HG03159 (cell line): Measurements from ENCODE around the gene PTH2.
"Not testable (repeated sequence)": the region's sequence is repeated elsewhere in the genome, so short reads cannot be mapped to it uniquely, and the experiment has no call there.

ENCODE experiments used
- ATAC-seq: cut with Tn5 transposase; IDR thresholded peaks from one replicate; pipeline ENCODE4 v1.9.1; 2021; ENCODE audit warnings: mild to moderate bottlenecking, moderate library complexity; ENCODE audit not compliant: unreplicated experiment

PTH2 gene

DNA sequence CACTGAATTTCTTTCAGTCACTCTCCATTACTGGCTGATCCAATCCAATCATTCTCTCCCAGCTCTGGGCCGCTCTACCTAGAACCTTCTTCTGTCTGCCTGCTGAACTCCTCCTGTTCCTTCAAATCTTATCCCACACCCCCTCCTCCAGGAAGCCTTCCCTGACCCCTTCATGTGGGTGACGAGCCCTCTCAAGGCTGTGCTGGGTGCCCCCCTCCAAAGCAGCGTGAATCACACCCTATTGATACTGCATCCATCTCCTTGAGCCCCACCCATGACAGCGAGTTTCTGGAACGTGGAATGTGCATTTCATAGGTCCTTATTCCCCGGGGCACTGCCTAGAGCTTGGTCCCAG is 25.2 kb upstream of the PTH2 start:
- no peak for ATAC-seq

DNA sequence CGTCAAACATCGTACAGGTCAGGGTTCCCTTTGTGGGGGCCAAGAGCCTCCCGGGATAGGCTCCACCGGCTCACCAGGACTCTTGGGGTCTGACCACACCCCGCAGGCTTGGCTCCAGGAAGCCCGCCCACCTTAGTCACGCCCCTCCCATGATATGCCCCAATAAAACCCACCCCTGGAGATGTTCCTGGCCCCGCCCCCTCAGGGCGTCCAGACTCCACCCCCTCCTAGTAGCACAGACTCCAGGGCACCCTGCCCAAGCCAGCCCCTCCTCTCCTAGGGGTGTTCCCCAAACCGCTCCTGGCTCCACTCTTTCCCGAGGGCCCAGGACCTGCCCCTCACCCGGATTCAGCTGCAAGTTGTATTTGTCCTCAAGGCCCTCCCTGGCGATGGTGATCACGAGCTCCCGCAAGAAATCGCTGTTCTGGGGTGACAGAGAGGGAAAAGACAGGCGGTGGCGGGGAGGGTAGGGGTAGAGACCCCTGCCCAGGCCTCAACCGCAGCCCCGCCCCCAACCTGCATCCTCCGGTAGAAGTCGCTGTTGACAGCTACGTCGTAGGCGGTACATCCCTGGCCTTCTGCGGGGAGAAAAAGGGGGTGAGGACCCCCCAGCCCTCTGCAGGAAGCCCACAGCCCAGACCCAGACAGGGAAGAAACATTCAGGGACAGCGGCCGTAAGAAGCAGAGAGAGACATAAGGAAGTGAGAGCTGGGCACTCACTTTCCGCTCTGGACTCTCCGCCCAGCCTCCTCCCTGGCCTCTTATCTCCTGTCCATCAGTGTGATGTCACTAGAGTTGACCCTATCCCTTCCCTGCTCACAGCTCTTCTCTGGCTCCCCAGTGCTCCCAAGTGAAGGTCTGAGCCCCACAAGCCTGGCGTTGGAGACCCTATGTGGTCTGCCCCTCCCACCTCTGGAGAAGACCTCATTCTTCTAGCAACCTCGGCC is 24.5 kb upstream of the PTH2 start:
- no peak for ATAC-seq

GRCh38 chr19:49445997-49446396 is 22.8 kb upstream of the PTH2 start:
- no peak for ATAC-seq

DNA sequence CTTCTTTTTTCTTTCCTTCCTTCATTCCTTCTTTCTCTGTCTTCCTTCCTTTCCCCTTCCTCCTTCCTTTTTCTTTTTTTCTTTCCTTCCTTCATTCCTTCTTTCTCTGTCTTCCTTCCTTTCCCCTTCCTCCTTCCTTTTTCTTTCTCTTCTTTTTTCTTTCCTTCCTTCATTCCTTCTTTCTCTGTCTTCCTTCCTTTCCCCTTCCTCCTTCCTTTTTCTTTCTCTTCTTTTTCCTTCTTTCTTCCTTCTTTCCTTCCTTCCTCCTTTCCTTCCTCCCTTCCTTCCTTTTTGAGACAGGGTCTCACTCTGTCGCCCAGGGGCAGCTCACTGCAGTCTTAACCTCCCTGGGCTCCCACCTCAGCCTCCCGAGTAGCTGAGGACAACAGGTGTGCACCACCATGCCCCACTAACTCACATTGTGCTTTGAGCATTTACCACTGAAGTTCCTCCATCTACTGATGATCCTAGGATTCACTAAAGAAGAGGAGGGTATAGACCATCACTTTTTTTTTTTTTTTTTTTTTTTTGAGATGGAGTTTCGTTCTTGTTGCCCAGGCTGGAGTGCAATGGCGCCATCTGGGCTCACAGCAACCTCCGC is 21.0 kb upstream of the PTH2 start:
- ATAC-seq = not testable (repeated sequence)

- ATAC-seq = peak; percentile 74
Observed at GRCh38 chr19:49443366-49444099, 20.3 kb upstream of the PTH2 start.

GRCh38 chr19:49442771-49443365 is 19.6 kb upstream of the PTH2 start:
- ATAC-seq = peak; percentile 7

- ATAC-seq = no peak
Observed at GRCh38 chr19:49442354-49442753, 19.1 kb upstream of the PTH2 start.

DNA sequence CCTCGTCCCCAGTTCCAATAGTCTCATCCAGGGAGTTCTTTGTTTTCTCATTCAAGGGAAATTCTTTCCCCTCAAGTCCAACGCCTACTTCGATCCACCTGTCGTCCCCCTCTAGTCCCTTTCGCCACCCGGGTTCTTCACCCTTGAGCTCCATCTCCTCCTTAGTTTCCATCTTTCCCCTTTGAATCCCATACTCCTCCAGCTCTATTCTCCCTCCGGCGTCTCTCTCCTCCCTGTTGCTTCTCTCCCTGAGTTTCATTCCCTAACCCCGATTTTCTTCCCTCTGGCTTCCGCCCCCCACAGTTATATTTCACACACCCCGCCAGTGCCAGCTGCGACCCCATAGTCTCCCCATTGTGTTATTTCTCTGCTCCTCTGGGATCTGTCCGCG is 18.7 kb upstream of the PTH2 start:
- ATAC-seq = no peak

DNA sequence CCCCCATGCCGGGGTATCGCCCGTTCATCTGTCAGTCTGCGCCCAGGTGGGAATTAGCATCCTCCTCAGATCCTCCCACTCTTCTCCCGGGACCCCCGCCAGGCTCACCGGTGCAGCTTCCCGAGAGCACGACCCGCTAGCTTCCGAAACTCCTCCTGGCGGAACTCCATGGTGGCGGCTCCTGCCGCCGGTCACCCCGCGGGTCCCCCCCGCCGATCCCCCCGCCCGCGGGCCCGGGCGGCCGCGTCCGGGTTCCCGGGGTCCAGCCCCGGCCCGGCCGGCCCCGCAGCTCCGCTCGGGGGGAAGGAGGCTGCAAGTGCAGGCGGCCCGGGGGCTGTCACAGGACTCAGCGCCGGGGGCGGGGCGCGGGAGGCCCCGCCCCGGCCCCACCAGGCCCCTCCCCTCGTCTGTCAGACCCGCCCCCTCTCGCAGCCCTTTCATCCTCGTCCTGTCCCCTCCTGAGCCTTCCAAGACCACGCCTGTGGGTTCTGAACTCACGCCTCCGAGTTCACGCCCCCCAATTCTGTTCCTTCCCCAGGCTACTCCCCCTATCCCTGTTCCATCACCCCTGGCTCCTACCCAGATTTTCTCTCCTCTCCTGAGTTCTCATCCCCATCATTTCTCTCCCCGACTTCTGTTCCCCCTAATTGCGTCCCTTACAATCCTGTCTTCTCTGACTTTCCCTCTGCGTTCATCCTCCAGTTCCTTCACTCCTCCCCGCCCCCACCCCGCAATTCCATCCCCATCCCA is 18.1 kb upstream of the PTH2 start, which contains the start of gene SLC17A7:
Gene SLC17A7 (minus strand): TSS at position 318 of the 750 bp plus-strand sequence. CDS start 148 bp downstream, at position 170.
- no peak for ATAC-seq

DNA sequence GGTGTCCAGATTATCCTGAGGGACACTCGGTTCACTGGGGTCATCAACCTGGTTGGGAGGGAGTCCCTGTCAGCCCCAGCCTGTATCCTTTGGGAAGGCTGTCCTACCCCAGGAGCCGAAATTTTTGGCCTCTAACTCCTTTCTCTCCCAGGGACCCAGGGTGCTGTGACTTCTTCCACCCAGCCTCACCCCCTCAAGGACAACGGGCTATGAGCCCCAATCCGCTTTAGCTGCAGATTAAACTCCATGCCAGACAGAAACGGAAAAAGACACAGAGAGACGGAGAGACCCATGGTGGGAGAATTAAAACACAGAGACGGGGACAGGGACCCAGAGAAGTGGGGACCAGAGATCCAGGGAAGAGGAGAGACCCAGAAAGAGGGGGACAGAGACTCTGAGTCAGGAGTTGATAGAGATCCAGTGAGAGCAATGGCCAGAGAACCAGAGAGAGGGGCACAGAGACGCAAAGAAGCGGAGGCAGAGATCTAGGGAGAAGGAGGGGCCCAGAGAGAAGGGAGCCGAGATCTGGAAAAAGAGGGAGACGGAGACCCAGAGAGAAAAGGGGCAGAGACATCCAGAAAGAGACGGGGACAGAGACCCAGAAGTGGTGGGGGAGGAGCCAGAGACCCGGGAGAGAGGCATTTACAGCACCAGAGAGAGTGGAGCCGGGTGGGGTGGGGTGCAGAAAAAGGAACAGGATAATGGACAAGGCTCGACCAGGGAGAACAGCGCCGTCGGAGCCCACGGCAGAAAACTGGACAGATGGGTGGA is 17.4 kb upstream of the PTH2 start:
- ATAC-seq = no peak

GRCh38 chr19:49439836-49440235 is 16.6 kb upstream of the PTH2 start:
- no peak for ATAC-seq

GRCh38 chr19:49438261-49438660 is 15.0 kb upstream of the PTH2 start:
- ATAC-seq = no peak

DNA sequence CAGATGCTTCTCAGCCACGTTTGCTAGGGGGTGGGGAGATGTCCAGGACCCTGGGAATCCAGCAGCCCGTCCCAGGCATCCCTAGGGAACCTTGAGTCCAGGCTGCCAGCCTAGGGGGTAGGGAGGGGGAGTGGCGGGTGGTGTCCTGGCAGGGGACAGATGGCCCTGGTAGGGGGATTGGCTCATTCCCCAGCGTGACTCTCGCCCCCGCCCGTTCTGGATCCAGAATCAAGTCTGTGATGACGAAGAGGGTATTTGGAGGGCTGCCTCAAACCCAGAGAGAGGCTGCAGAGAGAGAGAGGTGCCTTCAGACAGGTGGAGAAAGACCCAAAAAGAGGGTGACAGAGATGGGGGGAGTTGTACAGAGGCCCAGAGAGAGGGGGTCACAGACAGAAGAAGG is 14.0 kb upstream of the PTH2 start:
- no peak for ATAC-seq

DNA sequence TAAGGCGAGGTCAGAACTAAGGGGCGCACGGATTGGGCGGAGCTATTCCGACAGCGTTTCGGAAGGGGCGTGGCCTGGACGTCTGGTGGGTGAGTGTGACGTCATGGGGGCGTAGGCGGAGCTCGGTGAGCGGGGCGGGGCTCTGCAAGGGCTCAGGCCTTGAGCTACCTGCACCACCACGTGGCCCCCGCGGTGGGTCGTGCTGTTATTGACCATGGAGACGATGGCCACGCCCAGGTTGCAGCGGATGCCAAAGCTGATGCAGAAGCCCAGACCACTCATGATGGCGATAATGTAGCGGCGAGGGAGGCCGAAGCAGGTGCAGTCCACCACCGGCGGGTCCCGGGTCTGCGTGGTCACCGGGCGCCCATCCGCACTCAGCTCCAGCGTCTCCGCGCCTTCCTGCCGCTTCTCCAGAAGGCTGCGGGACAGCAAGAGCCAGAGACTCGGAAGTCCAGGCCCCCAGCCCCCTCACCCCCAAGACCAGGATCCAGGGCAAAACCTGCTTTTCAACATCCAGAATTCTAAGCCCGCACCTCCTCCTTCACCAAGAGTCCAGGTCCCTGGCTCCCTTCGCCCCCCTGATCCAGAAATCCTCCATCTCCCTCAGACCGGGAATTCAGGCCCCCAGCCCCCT is 13.3 kb upstream of the PTH2 start:
- no peak for ATAC-seq

DNA sequence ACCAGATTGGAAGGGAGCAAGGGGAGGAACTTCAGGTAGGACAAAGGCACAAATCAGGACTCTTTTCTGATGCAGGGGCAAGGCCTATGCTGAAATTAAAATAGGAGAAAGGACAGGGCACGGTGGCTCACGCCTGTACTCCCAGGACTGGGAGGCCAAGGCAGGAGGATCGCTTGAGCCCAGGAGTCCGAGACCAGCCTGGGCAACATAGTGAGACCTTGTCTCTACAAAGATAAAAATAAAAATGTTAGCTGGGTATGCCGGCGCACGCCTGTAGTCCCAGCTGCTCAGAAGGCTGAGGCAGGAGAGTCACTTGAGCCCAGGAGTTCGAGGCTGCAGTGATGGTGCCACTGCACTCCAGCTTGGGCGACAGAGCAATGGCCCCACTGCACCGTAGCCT is 12.4 kb upstream of the PTH2 start:
- ATAC-seq = no peak

GRCh38 chr19:49434907-49435583 is 11.8 kb upstream of the PTH2 start:
- ATAC-seq = no peak

- no peak for ATAC-seq
Observed at GRCh38 chr19:49433240-49433901, 10.1 kb upstream of the PTH2 start.
